ENCODE results near the gene SPATA6L.

SPATA6L gene

DNA sequence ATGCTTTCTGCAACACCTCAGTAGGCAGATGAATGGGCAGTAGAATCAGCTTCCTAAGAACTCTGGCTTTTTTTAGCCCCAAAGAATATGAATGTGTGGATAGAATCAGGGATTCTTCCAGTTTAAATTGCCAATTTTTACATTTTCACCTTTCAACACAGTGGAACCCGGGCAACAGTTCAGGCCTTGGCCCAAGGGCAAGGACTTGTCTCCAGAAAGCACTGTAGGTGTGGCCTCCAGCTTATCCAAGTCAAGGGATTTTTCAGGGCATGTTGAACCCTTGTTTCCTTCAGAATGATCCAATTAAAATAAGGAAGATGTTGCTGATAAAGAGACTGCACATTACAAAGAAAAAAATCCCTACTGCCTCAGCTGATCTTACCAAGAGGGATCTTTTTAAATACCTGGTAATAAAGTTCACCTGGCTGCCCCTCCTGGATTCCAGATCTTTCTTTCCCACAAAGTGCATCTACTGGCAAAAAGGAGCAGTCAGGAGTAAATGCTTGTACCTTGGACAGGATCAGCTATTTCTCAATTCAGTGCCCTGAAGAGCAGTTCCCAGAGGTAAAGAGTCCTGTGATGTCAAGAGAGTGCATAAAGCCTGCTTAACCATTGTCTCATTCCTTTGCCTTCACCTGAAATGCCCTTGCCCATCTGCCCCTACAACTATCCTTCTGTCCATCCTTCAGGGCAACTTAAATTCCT lies 84.3 kb downstream of the SPATA6L start:
- DNase-seq (ENCODE audit: low read depth): no peak

DNA sequence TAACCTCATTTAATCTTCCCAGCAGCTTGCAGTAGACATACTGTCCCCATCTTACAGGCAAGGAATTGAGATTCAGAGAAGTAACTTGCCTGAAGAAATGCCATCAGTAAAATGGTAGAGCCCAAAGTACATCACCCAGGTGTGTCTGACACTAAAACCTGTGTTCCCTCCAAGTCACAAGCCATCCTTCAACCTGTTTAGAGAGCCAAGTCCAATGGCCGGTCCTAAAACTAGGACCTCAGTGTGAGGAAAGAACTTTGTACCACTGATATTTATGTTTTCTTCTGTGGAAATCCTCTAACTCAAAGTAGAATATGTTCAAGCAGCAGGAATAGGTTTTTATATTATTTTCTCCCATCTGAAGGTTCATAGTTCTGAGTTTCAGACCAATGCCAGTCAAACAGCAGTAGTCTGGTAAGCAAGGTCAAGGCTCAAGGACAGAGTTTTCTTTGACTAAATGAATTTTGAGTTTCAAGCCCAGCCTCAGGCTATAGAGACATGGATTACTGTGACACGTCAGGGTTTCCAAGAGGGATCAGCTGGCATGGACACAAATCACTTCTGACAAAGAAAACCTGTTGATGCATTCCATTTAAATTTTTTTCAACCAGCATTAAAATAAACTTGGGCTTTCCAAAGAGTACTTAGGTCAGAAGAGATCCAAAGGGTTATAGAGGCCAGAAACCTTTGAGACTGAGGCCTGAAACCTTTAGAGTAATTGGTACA lies 85.1 kb downstream of the SPATA6L start:
- no peak for DNase-seq (ENCODE audit: low read depth)

- no peak for DNase-seq (ENCODE audit: low read depth)
These were observed 87.3 kb downstream of the SPATA6L start for GRCh38 chr9:4579001-4579400.

GRCh38 chr9:4576448-4576847 lies 89.8 kb downstream of the SPATA6L start:
- no peak for DNase-seq (ENCODE audit: low read depth)

- no peak for DNase-seq (ENCODE audit: low read depth)
These were observed 90.3 kb downstream of the SPATA6L start for GRCh38 chr9:4575997-4576396.

DNA sequence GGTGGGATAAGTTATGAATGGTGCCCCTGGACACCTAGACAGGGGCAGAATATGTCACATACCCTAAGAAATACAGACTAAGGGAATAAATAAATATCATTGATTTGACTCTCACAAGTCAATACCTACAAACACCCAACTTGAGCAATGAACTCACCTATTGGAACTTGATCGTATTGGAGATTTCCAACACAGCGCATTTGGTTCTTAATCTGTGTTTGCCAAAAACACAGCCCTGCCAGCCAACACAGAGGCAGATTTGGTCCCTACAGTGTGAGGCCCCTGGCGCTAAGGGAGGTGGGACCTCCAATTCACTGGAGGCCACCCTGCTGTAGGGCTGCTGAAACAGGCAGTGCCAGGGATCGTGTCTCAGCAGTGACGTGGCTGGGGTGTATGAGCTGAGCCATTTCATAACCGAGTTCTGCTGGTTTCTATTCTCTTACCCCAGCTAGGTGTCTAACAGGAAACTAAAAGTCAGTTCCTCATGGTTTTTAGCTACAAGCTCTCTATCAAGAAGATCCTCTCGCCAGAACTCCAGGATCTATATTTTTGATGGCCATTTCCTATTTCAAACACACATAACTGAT lies 91.5 kb downstream of the SPATA6L start:
- DNase-seq (ENCODE audit: low read depth): no peak

DNA sequence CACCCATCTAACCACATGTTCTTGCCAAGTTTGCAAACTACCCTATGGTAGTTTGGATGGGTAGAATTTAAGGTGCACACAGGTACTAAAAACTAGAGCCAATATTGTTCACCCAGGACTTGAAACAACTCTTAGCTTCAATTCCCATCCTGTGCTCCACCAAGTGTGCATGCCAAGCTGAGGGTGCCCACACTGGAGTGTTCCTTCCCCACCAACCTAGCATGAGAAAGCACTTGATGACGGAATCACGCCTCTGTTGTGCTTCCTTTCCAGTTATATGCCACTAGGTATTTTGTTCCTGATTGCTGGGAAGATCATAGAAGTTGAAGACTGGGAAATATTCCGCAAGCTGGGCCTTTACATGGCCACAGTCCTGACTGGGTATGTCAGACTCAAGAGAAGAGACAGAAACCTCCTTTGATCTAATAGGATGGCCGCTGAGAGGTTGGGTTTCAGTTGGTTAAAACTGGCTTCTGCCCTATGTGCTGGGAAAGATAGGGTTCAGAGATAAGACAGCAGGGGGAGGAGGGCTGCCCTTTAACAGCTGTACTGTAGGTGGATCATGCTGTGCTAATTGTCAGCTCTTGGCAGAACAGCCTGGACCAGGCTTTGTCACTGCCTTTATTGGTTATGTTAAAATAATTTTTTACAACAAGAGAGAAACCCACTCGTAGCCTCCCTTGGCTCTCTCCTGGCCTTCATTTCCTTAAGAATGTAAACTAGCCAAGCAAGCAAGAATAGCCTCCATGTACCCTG lies 92.5 kb downstream of the SPATA6L start:
- no peak for DNase-seq (ENCODE audit: low read depth)

GRCh38 chr9:4573176-4573575 lies 93.1 kb downstream of the SPATA6L start:
- no peak for DNase-seq (ENCODE audit: low read depth)

- no peak for DNase-seq (ENCODE audit: low read depth)
These were observed 94.0 kb downstream of the SPATA6L start for GRCh38 chr9:4572184-4572826.

GRCh38 chr9:4569101-4569500 lies 97.2 kb downstream of the SPATA6L start:
- DNase-seq (ENCODE audit: low read depth): no peak

GRCh38 chr9:4567601-4568000 lies 98.7 kb downstream of the SPATA6L start:
- no peak for DNase-seq (ENCODE audit: low read depth)

DNA sequence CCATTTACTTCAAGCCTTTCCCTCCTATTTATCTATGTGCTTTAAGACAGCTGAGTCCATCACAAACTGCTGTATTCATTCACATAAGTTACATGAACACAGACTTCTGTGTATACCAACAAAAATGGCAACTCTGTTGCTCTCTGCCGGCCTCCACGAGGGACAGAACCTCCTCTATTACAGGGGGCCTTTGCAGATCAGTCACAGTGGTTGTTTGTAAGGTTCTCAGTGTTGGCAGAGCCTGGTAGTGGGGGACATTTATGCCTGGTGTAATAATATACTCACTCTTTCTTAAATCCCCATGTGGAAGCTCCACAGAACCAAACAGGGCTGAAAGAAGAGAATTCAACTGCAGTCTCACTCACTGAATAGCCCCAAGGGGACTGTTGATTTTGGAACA lies 99.5 kb downstream of the SPATA6L start:
- no peak for DNase-seq (ENCODE audit: low read depth)

- no peak for DNase-seq (ENCODE audit: low read depth)
These were observed 103.2 kb downstream of the SPATA6L start for GRCh38 chr9:4563105-4563504.

DNA sequence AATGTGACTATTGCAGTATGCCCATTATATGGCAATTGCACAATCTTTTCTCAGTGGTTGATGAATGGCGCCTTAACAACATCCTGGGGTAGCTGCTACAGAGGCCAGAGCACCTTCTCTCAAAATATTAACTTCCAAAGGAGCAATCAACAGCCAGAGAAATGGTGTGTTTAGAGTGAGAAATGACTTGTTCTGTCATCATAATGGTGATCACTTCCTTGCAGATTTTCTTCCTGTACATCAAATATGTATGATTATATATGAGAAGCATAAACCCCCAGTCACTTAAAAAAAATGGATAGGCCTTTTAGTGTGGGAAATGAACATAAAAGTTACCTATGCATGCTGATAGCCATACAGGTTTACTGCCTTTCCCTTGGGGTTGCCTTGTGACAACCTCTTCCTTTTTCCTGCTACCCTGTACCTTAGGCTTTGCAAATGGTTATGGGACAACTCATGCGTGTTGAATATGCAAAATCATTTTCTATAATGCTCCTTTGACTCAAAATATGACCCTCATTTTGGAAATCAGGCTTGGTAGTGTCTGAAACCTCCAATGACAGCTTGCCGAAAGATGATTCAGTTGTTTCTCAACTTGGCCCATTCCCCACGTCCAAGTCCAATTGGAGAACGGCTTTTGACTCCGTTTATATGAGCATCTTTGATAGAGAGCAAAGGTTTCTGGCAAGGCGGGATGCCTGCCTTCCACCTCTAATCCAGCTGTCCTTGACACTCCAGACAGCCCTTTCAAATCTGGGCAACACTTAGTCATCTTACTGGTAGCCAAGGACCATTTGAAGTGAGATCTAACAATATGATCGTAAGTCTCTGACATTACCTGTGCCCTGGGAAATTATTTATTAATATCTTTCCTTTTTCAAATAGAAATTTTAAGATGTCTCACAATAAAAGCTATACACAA lies 106.8 kb downstream of the SPATA6L start:
- no peak for DNase-seq (ENCODE audit: low read depth)

GRCh38 chr9:4558371-4558998 lies 107.8 kb downstream of the SPATA6L start:
- DNase-seq (ENCODE audit: low read depth): no peak

DNA sequence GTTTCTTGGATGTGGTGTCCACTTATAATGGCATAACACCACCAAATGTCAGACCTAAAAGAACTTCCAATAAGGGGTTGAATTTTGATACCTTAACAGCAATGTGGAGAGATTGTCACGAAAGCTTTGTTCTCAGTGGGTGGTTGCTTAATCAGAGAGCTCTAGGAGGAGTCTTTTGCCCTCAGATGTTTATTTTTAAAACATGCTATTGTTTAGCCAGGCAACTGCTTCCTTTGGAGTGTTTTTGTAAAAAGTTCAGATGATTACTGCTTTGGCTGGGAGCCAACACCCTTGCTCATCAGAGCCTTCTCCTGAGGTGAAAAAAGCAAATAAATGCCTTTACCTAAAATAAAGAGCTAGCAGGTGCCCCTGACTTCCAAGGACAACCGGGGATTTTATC lies 111.0 kb downstream of the SPATA6L start:
- DNase-seq (ENCODE audit: low read depth): no peak

DNA sequence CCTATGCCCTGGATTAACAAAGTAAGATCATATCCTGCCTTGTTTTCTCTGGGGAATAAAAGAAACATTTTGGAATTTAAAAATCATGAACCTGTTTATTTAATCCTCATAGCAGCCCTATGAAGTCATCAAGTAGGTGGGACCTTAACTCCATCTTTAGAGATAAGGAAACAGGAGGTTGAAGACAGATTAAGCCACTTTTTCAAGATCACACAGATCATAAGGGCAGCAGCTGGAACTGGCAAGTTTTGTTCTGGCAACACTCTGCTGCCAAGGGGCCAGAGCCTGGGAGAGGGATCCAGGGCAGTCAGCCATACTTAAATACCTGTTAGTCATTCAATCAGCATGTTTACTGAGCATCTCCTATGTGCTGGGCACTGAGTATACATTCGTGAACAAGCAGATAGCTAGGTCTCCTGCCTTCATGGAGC lies 112.3 kb downstream of the SPATA6L start:
- no peak for DNase-seq (ENCODE audit: low read depth)

GRCh38 chr9:4550777-4551484 lies 115.3 kb downstream of the SPATA6L start:
- DNase-seq (ENCODE audit: low read depth): no peak

DNA sequence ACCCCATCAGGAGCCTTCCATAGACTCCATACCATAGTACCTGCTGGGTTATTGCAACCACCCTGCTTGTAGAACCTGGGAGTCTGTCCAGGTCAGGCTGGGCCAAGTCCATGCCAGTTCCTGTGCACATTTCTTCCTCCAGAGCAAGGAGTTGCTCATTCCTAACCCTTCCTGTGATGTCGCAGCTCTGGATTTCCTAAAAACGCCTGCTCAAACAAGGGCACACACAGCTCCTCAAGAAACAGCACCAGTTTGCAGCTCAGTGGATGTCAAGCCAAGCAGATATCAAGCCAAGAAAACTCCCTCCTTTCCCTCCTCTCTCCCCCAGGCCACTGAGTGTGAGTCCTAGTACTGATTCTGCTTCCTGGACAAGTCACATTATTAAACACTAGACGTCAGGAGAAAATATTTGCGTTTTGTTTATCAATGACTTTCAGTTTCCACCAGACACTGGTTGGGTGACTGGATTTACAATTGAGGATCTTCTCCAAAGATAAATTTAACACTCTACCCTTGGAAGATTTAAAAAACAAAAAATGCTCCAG lies 116.5 kb downstream of the SPATA6L start:
- DNase-seq (ENCODE audit: low read depth): no peak
